DND-41 (cell line): ENCODE results near the gene ENPP5.
"Not testable (repeated sequence)": the region's sequence is repeated elsewhere in the genome, so short reads cannot be mapped to it uniquely, and the experiment has no call there.

Experiments
- ATAC-seq: fragments of 200-7000 bp; cut with Tn5 transposase; 3 replicates; pipeline ENCODE4 v1.9.1; 2021; ENCODE audit warnings: low read depth; ENCODE audit not compliant: insufficient read depth
- DNase-seq: peaks from one replicate; pipeline ENCODE4 v3.0.0-alpha.2; 2020
- H2AFZ ChIP-seq: 2 replicates; pipeline ENCODE4 v1.6.0; 2012; ENCODE audit warnings: low read depth, low read length
- H3K27ac ChIP-seq: 2 replicates; pipeline ENCODE4 v1.5.1; 2012; ENCODE audit warnings: low read length, inconsistent platforms
- H3K27me3 ChIP-seq: fragments of 200-600 bp; sonication (generic); 2 replicates; pipeline ENCODE4 v1.6.0; 2012; ENCODE audit warnings: low read length, mild to moderate bottlenecking, inconsistent platforms; ENCODE audit not compliant: insufficient read depth, poor library complexity
- H3K36me3 ChIP-seq: 2 replicates; pipeline ENCODE4 v1.5.1; 2012; ENCODE audit warnings: low read length, inconsistent platforms; ENCODE audit not compliant: insufficient read depth
- H3K4me1 ChIP-seq: 2 replicates; pipeline ENCODE4 v1.5.1; 2012; ENCODE audit warnings: mild to moderate bottlenecking, low read length; ENCODE audit not compliant: insufficient read depth
- H3K4me2 ChIP-seq: 2 replicates; pipeline ENCODE4 v1.6.0; 2012; ENCODE audit warnings: mild to moderate bottlenecking, moderate library complexity, low read length, inconsistent platforms; ENCODE audit not compliant: insufficient read depth
- H3K4me3 ChIP-seq, 2 experiments: fragments of 200-600 bp in 1 of 2; shearing (Covaris generic) in 1 of 2; 2 replicates each; pipeline ENCODE4 v1.5.1; 2012 to 2016; ENCODE audit warnings: inconsistent platforms in 2 of 2, low read length in 2 of 2, mild to moderate bottlenecking in 2 of 2, low read depth in 1 of 2, moderate library complexity in 1 of 2
- H3K79me2 ChIP-seq: 2 replicates; pipeline ENCODE4 v1.6.0; 2012; ENCODE audit warnings: low read length, inconsistent platforms; ENCODE audit not compliant: insufficient read depth
- H3K9ac ChIP-seq: 2 replicates; pipeline ENCODE4 v1.6.0; 2012; ENCODE audit warnings: low read depth, mild to moderate bottlenecking, inconsistent platforms, low read length, moderate library complexity
- H3K9me3 ChIP-seq: 2 replicates; pipeline ENCODE4 v1.5.1; 2012; ENCODE audit warnings: low read length, moderate library complexity, mild to moderate bottlenecking, inconsistent platforms; ENCODE audit not compliant: insufficient read depth, severe bottlenecking
- H4K20me1 ChIP-seq: 2 replicates; pipeline ENCODE4 v1.6.0; 2012; ENCODE audit warnings: low read length; ENCODE audit not compliant: insufficient read depth
- EZH2 ChIP-seq: IDR thresholded peaks from 3 replicates; pipeline ENCODE4 v1.6.1; 2012; ENCODE audit warnings: borderline replicate concordance, low read depth, mild to moderate bottlenecking, moderate library complexity, low read length, inconsistent platforms; ENCODE audit not compliant: severe bottlenecking
- TF ChIP-seq, protein P1 (sequence below): IDR thresholded peaks from 2 replicates; pipeline ENCODE4 v1.5.1; 2012; ENCODE audit warnings: borderline replicate concordance, low read length, moderate library complexity, mild to moderate bottlenecking; ENCODE audit not compliant: poor library complexity, severe bottlenecking; ENCODE audit errors: extremely low read depth

ENPP5 gene

GRCh38 chr6:46156701-46157100, 14.1 kb downstream of the ENPP5 start:
- Histone ChIP-seq H3K9me3 (no peaks in the 10 kb centered on the region), H4K20me1 (no peaks in the 10 kb centered on the region), H3K79me2 (no peaks in the 10 kb centered on the region), H3K4me2 (no peak overlapping the region), H3K4me1 (no peaks in the 10 kb centered on the region), H3K36me3 (no peaks in the 10 kb centered on the region), H3K9ac (no peak overlapping the region), H2AFZ (no peak overlapping the region), H3K4me3 (no peak overlapping the region), H3K27me3 (peaks cover 3% of the 10 kb centered on the region), H3K27ac (no peak overlapping the region)
- DNase-seq (no peak), ATAC-seq (no peak)
- TF ChIP-seq, protein P1, sequence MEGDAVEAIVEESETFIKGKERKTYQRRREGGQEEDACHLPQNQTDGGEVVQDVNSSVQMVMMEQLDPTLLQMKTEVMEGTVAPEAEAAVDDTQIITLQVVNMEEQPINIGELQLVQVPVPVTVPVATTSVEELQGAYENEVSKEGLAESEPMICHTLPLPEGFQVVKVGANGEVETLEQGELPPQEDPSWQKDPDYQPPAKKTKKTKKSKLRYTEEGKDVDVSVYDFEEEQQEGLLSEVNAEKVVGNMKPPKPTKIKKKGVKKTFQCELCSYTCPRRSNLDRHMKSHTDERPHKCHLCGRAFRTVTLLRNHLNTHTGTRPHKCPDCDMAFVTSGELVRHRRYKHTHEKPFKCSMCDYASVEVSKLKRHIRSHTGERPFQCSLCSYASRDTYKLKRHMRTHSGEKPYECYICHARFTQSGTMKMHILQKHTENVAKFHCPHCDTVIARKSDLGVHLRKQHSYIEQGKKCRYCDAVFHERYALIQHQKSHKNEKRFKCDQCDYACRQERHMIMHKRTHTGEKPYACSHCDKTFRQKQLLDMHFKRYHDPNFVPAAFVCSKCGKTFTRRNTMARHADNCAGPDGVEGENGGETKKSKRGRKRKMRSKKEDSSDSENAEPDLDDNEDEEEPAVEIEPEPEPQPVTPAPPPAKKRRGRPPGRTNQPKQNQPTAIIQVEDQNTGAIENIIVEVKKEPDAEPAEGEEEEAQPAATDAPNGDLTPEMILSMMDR, result no peak
- no peak for TF ChIP-seq EZH2

GRCh38 chr6:46149066-46149465, 21.7 kb downstream of the ENPP5 start:
- H4K20me1 ChIP-seq, H3K4me3 ChIP-seq, H3K4me1 ChIP-seq, H3K79me2 ChIP-seq, H3K27ac ChIP-seq, DNase-seq, H2AFZ ChIP-seq, H3K36me3 ChIP-seq, H3K9ac ChIP-seq, ATAC-seq, H3K9me3 ChIP-seq, H3K4me2 ChIP-seq, H3K27me3 ChIP-seq: not testable (repeated sequence)

DNA sequence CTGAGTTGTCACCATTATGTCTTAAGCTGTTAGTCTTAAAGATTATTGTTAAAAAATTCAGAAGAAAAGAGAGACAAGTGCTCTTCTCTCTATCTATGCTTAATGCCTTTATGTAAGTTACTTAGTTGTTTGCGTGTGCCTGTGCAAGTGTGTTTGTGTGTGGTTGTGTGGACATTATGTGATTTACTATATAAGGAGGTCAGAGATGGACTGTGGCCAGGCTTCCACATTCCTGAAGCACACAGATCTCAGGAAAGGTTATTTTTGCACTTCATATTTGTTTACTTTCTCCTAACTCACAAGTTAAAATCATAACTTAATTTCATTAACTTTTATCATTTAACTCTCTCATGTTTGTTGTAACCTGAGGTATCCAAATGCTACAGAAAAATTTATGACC, 26.5 kb downstream of the ENPP5 start:
- ATAC-seq, result no peak
- H3K36me3 ChIP-seq, result peaks cover 10% of the 10 kb centered on the region

DNA sequence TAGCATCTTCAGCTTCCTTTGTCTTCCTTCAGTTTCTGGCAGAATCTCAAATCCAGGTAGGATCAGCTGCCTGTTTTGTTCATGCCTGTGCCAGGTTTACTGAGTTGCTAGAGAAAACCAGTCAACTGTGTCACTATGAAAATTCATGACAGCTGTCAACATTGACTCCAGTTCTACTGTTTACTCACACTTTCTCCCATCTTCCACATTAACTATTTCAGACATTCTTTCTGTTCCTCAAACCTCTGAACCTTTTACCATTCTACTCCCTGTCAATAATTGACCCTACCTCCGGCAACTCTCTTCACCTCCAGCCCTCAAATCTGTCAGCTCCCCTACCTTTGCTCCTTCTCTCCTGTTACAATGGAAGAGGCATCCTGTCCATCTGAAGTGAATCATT, 32.5 kb downstream of the ENPP5 start:
- ATAC-seq, result no peak
- Histone ChIP-seq H3K79me2 (peaks cover 49% of the 10 kb centered on the region), H3K9ac (no peak overlapping the region), H3K36me3 (peaks cover 7% of the 10 kb centered on the region), H3K9me3 (no peaks in the 10 kb centered on the region), H3K27ac (no peak overlapping the region), H3K4me2 (no peak overlapping the region), H4K20me1 (peaks cover 22% of the 10 kb centered on the region; the same call in 1 of the 2 replicates), H3K4me1 (no peaks in the 10 kb centered on the region), H3K4me3 (no peak overlapping the region), H2AFZ (no peak overlapping the region), H3K27me3 (no peaks in the 10 kb centered on the region)
- no peak for DNase-seq
- TF ChIP-seq, protein P1, result no peak
- TF ChIP-seq EZH2, result no peak

More for the DNA sequence above, 26.5 kb downstream of the ENPP5 start:
- Histone ChIP-seq H4K20me1 (0 out of 2 replicates have a peak, but pooled peaks cover 5% of the 10 kb centered on the region), H3K27ac (no peak overlapping the region), H3K9me3 (no peaks in the 10 kb centered on the region), H3K4me3 (no peak overlapping the region), H3K27me3 (no peaks in the 10 kb centered on the region), H3K79me2 (peaks cover 5% of the 10 kb centered on the region; the same call in 1 of the 2 replicates), H3K4me2 (no peak overlapping the region), H3K4me1 (no peaks in the 10 kb centered on the region), H3K9ac (no peak overlapping the region), H2AFZ (no peak overlapping the region)
- no peak for TF ChIP-seq EZH2
- TF ChIP-seq, protein P1, result no peak
- DNase-seq, result no peak
